D721Med (cell line): ENCODE results near the gene GLYATL1.

Experiments
- DNase-seq: peaks from one replicate; pipeline ENCODE4 v3.0.0; 2011; ENCODE audit warnings: low spot score; ENCODE audit not compliant: insufficient read length
- FAIRE-seq: peaks from 2 replicates; lab custom pipeline; 2011; peaks lifted over from hg19 to GRCh38; lab: Jason Lieb, UNC
- CTCF ChIP-seq: IDR thresholded peaks from 2 replicates; pipeline ENCODE4 v1.5.1; 2012; ENCODE audit warnings: mild to moderate bottlenecking, control low read depth; ENCODE audit not compliant: insufficient read depth; ENCODE audit errors: missing control alignments

GLYATL1 gene

GRCh38 chr11:58958500-58958899, 19.2 kb downstream of the GLYATL1 start:
- no peak for FAIRE-seq
- DNase-seq, result no peak

GRCh38 chr11:58963551-58964104, 24.3 kb downstream of the GLYATL1 start:
- FAIRE-seq, result no peak
- DNase-seq, result no peak
- no peak for TF ChIP-seq CTCF

More at GRCh38 chr11:58958500-58958899, 19.2 kb downstream of the GLYATL1 start:
- no peak for TF ChIP-seq CTCF

- TF ChIP-seq CTCF, result no peak
- FAIRE-seq, result no peak
Observed at GRCh38 chr11:58965246-58965985, 26.1 kb downstream of the GLYATL1 start.

GRCh38 chr11:58968251-58968711, 29.0 kb downstream of the GLYATL1 start:
- FAIRE-seq (no peak), DNase-seq (no peak)
- no peak for TF ChIP-seq CTCF

More at GRCh38 chr11:58965246-58965985, 26.1 kb downstream of the GLYATL1 start:
- no peak for DNase-seq

GRCh38 chr11:58977470-58977869, 38.2 kb downstream of the GLYATL1 start:
- DNase-seq (no peak), FAIRE-seq (no peak)
- no peak for TF ChIP-seq CTCF

- no peak for FAIRE-seq
- no peak for DNase-seq
- TF ChIP-seq CTCF, result no peak
Observed at GRCh38 chr11:58979222-58979621, 39.9 kb downstream of the GLYATL1 start.
